Neutrophil (primary cell): ENCODE measurements around the gene C10orf143.

Experiments used
- H3K27ac ChIP-seq: fragments of 200-600 bp; sonication (generic); 2 replicates; pipeline ENCODE4 v1.5.1; 2016; ENCODE audit warnings: mild to moderate bottlenecking, moderate library complexity
- H3K27me3 ChIP-seq: fragments of 200-600 bp; sonication (generic); 2 replicates; pipeline ENCODE4 v1.6.0; 2016; ENCODE audit warnings: mild to moderate bottlenecking
- H3K36me3 ChIP-seq: fragments of 200-600 bp; sonication (generic); 2 replicates; pipeline ENCODE4 v1.5.1; 2017
- H3K4me1 ChIP-seq, 2 experiments: fragments of 200-600 bp in 1 of 2; sonication (generic) in 1 of 2; 1 replicate in 1 of 2; 2 replicates in 1 of 2; pipeline versions ENCODE4 v1.5.1 to v1.6.1; 2013 to 2016; ENCODE audit warnings: low read depth in 1 of 2, low read length in 1 of 2, mild to moderate bottlenecking in 1 of 2, moderate library complexity in 1 of 2; ENCODE audit not compliant: control insufficient read depth in 1 of 2, insufficient read depth in 1 of 2
- H3K4me3 ChIP-seq, 2 experiments: fragments of 200-600 bp in 1 of 2; sonication (generic) in 1 of 2; 1 replicate in 1 of 2; 2 replicates in 1 of 2; pipeline ENCODE4 v1.5.1; 2013 to 2016; ENCODE audit warnings: low read depth in 1 of 2, low read length in 1 of 2, mild to moderate bottlenecking in 1 of 2, moderate library complexity in 1 of 2
- H3K9me3 ChIP-seq: fragments of 200-600 bp; sonication (generic); 2 replicates; pipeline ENCODE4 v1.5.1; 2016
- CTCF ChIP-seq: fragments of 200-600 bp; sonication (generic); IDR thresholded peaks from 2 replicates; pipeline ENCODE4 v1.5.1; 2016; ENCODE audit warnings: antibody characterized with exemption

The C10orf143 gene

GRCh38 chr10:130062976-130063375 lies 47.7 kb downstream of the C10orf143 start:
- Histone ChIP-seq H3K9me3 (no peaks in the 10 kb centered on the region), H3K4me1 (no peaks in the 10 kb centered on the region), H3K27ac (no peak overlapping the region), H3K27me3 (no peaks in the 10 kb centered on the region), H3K36me3 (no peaks in the 10 kb centered on the region), H3K4me3 (no peak overlapping the region)
- no peak for TF ChIP-seq CTCF

- Histone ChIP-seq H3K36me3 (no peaks in the 10 kb centered on the region), H3K4me1 (no peaks in the 10 kb centered on the region), H3K27ac (no peak overlapping the region), H3K4me3 (no peak overlapping the region), H3K9me3 (no peaks in the 10 kb centered on the region), H3K27me3 (no peaks in the 10 kb centered on the region)
- TF ChIP-seq CTCF = no peak
Measured at GRCh38 chr10:130062201-130062600, 48.4 kb downstream of the C10orf143 start.

GRCh38 chr10:130061760-130062159 lies 48.9 kb downstream of the C10orf143 start:
- H3K27ac ChIP-seq = no peak overlapping the region
- H3K4me3 ChIP-seq = no peak overlapping the region
- no peak for TF ChIP-seq CTCF
- H3K27me3 ChIP-seq = no peaks in the 10 kb centered on the region
- no peaks in the 10 kb centered on the region for H3K9me3 ChIP-seq
- H3K36me3 ChIP-seq = no peaks in the 10 kb centered on the region
- H3K4me1 ChIP-seq = no peaks in the 10 kb centered on the region

- H3K36me3 ChIP-seq = no peaks in the 10 kb centered on the region
- H3K4me3 ChIP-seq = no peak overlapping the region
- H3K27ac ChIP-seq = no peak overlapping the region
- no peaks in the 10 kb centered on the region for H3K27me3 ChIP-seq
- no peaks in the 10 kb centered on the region for H3K9me3 ChIP-seq
- no peaks in the 10 kb centered on the region for H3K4me1 ChIP-seq
- no peak for TF ChIP-seq CTCF
Measured at GRCh38 chr10:130054021-130054420, 56.6 kb downstream of the C10orf143 start.

GRCh38 chr10:130053561-130053960 lies 57.1 kb downstream of the C10orf143 start:
- Histone ChIP-seq H3K4me3 (no peak overlapping the region), H3K9me3 (no peaks in the 10 kb centered on the region), H3K36me3 (no peaks in the 10 kb centered on the region), H3K27me3 (no peaks in the 10 kb centered on the region), H3K27ac (no peak overlapping the region), H3K4me1 (no peaks in the 10 kb centered on the region)
- no peak for TF ChIP-seq CTCF

GRCh38 chr10:130052193-130052592 lies 58.4 kb downstream of the C10orf143 start:
- Histone ChIP-seq H3K27me3 (no peaks in the 10 kb centered on the region), H3K4me1 (no peaks in the 10 kb centered on the region), H3K27ac (no peak overlapping the region), H3K9me3 (no peaks in the 10 kb centered on the region), H3K4me3 (no peak overlapping the region), H3K36me3 (no peaks in the 10 kb centered on the region)
- TF ChIP-seq CTCF = no peak
